ENCODE results near the gene METTL16. TPM values are rescaled to one million over a fixed set of nuclear protein-coding genes. Genes with fewer than 3 reads are reported as not detected.
A peak's percentile ranks its signal among the peaks of the same experiment; 100 is the strongest.

METTL16 gene
- polyA plus RNA-seq, 1 of the 3 experiments (the other 2 are of a cell fraction): 8.1 TPM

GRCh38 chr17:2416010-2416734, 95.5 kb downstream of the METTL16 start:
- WGBS (ENCODE audit: low lambda C conversion rate): 37% methylated on average over 19 of the region's 19 CpGs
- peaks cover 0 to 6% of the 10 kb centered on the region in 2 experiments; a peak in 1 of 4 replicates for H3K4me1 ChIP-seq (ENCODE audit: control insufficient read depth in 1 of 2, insufficient read depth in 2 of 2, low read depth in 1 of 2, low read length in 1 of 2)
- H3K79me2 ChIP-seq (ENCODE audit: insufficient read depth): no peaks in the 10 kb centered on the region
- ChIA-PET POLR2A (interaction anchor here (0.7 to 2.3 kb wide), 4 partner anchors 15 to 33 kb away, joined by 3 to 27 read pairs (median 5); partner anchors contain the start of gene MNT), CTCF (interaction anchor here (0.6 to 27.8 kb wide), 31 partner anchors 8 to 306 kb away, joined by 3 to 654 read pairs (median 5); partner anchors contain the start of genes MNT, PAFAH1B1, SGSM2 and TSR1)
- H3K36me3 ChIP-seq (replicated peaks in 1 of 2; ENCODE audit: control insufficient read depth in 1 of 2, insufficient read depth in 2 of 2, low read length in 1 of 2): peaks cover 7 to 15% of the 10 kb centered on the region in 2 experiments
- no peaks in the 10 kb centered on the region for H4K20me1 ChIP-seq (ENCODE audit: insufficient read depth)
- TF ChIP-seq CHD2 (IDR thresholded peaks at IDR 0.05; ENCODE audit: low read length, partially characterized antibody) (peak; percentile 37), SMC3 (IDR thresholded peaks at IDR 0.05; ENCODE audit: low read depth, low read length) (peak; percentile 91), TAF1 (IDR thresholded peaks at IDR 0.05; ENCODE audit: borderline replicate concordance, low read depth, low read length) (no peak), CTCF (IDR thresholded peaks at IDR 0.05) (peak; percentile 98), RAD21 (IDR thresholded peaks at IDR 0.05; ENCODE audit: low read length) (peak; percentile 92), RXRA (IDR thresholded peaks at IDR 0.05; ENCODE audit: borderline replicate concordance, low read depth) (no peak)
- H3K4me2 ChIP-seq: no peak overlapping the region
- H3F3A ChIP-seq (replicated peaks; ENCODE audit: insufficient read depth): peaks cover 9% of the 10 kb centered on the region
- no peak overlapping the region; a peak in 1 of 4 replicates for H3K4me3 ChIP-seq (ENCODE audit: low read depth in 2 of 2, low read length in 1 of 2)
- H3K9ac ChIP-seq: no peak overlapping the region
- no peaks in the 10 kb centered on the region for H3K27me3 ChIP-seq (ENCODE audit: insufficient read depth)
- H3K9me3 ChIP-seq: no peaks in the 10 kb centered on the region
- peak overlapping the region; percentile 39 to 41; a peak in 2 of 4 replicates for H3K27ac ChIP-seq (ENCODE audit: low read depth in 2 of 2, low read length in 1 of 2)
- H2AFZ ChIP-seq (ENCODE audit: low read depth): no peak overlapping the region
- no peaks in the 10 kb centered on the region for H3K9me2 ChIP-seq
- peak; percentile 88 for DNase-seq

GRCh38 chr17:2415081-2415480, 96.6 kb downstream of the METTL16 start:
- CTCF ChIA-PET: interaction anchor here (0.6 to 27.8 kb wide), 12 partner anchors 9 to 292 kb away, joined by 3 to 654 read pairs (median 8); partner anchors contain the start of gene MNT
- Histone ChIP-seq H3K9me2 (no peaks in the 10 kb centered on the region), H3K27ac (ENCODE audit: low read depth in 2 of 2, low read length in 1 of 2) (no peak overlapping the region), H3F3A (replicated peaks; ENCODE audit: insufficient read depth) (peaks cover 9% of the 10 kb centered on the region), H3K4me1 (ENCODE audit: control insufficient read depth in 1 of 2, insufficient read depth in 2 of 2, low read depth in 1 of 2, low read length in 1 of 2) (peaks cover 0 to 6% of the 10 kb centered on the region in 2 experiments; a peak in 1 of 4 replicates), H3K27me3 (ENCODE audit: insufficient read depth) (no peaks in the 10 kb centered on the region), H3K9ac (no peak overlapping the region), H3K4me2 (no peak overlapping the region), H3K9me3 (no peaks in the 10 kb centered on the region), H3K36me3 (replicated peaks in 1 of 2; ENCODE audit: control insufficient read depth in 1 of 2, insufficient read depth in 2 of 2, low read length in 1 of 2) (peaks cover 0 to 11% of the 10 kb centered on the region in 2 experiments), H3K4me3 (ENCODE audit: low read depth in 2 of 2, low read length in 1 of 2) (no peak overlapping the region), H2AFZ (ENCODE audit: low read depth) (no peak overlapping the region), H3K79me2 (ENCODE audit: insufficient read depth) (no peaks in the 10 kb centered on the region), H4K20me1 (ENCODE audit: insufficient read depth) (no peaks in the 10 kb centered on the region)
- DNase-seq: no peak
- POLR2A ChIA-PET: no interaction called here
- WGBS (ENCODE audit: low lambda C conversion rate): 92% methylated on average over 8 of the region's 9 CpGs
- TF ChIP-seq NFIC (IDR thresholded peaks at IDR 0.05; ENCODE audit: borderline replicate concordance) (no peak), CTCF (IDR thresholded peaks at IDR 0.05) (no peak), GATA2 (CRISPR knock-in tag; IDR thresholded peaks at IDR 0.05) (no peak), RAD21 (IDR thresholded peaks at IDR 0.05; ENCODE audit: low read length) (no peak)
- TF ChIP-seq, protein P1, sequence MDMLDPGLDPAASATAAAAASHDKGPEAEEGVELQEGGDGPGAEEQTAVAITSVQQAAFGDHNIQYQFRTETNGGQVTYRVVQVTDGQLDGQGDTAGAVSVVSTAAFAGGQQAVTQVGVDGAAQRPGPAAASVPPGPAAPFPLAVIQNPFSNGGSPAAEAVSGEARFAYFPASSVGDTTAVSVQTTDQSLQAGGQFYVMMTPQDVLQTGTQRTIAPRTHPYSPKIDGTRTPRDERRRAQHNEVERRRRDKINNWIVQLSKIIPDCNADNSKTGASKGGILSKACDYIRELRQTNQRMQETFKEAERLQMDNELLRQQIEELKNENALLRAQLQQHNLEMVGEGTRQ (IDR thresholded peaks at IDR 0.05; ENCODE audit: borderline replicate concordance, low read depth, low read length): no peak

Measured in SK-N-SH (cell line).